GM21825 (cell line): ENCODE measurements around the gene INPP5A.
"Not testable (repeated sequence)": the region's sequence is repeated elsewhere in the genome, so short reads cannot be mapped to it uniquely, and the experiment has no call there.

Experiments
- ATAC-seq: cut with Tn5 transposase; IDR thresholded peaks from one replicate; pipeline ENCODE4 v1.9.1; 2021; ENCODE audit warnings: mild to moderate bottlenecking, moderate library complexity; ENCODE audit not compliant: unreplicated experiment

INPP5A gene, protein sequence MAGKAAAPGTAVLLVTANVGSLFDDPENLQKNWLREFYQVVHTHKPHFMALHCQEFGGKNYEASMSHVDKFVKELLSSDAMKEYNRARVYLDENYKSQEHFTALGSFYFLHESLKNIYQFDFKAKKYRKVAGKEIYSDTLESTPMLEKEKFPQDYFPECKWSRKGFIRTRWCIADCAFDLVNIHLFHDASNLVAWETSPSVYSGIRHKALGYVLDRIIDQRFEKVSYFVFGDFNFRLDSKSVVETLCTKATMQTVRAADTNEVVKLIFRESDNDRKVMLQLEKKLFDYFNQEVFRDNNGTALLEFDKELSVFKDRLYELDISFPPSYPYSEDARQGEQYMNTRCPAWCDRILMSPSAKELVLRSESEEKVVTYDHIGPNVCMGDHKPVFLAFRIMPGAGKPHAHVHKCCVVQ

DNA sequence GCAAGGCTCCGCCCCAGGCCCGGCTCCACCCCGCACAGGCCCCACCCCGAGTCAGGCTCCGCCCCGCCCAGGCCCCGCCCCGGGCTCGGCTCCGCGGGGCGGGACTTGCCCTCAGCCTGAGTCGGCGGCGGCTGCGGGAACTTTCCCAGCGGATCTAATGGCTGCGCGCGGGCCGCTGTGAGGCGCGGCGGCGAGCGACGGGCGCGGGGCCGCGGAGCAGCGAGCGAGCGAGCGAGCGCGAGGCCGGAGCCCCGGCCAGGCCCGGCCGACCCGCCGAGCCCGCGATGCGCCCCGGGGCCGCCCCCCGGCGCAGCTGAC lies at the start of gene INPP5A:
Gene INPP5A (plus strand): TSS at position 104 of the 318 bp plus-strand sequence. CDS start 310 bp downstream, outside the sequence.
- peak; percentile 71 for ATAC-seq

DNA sequence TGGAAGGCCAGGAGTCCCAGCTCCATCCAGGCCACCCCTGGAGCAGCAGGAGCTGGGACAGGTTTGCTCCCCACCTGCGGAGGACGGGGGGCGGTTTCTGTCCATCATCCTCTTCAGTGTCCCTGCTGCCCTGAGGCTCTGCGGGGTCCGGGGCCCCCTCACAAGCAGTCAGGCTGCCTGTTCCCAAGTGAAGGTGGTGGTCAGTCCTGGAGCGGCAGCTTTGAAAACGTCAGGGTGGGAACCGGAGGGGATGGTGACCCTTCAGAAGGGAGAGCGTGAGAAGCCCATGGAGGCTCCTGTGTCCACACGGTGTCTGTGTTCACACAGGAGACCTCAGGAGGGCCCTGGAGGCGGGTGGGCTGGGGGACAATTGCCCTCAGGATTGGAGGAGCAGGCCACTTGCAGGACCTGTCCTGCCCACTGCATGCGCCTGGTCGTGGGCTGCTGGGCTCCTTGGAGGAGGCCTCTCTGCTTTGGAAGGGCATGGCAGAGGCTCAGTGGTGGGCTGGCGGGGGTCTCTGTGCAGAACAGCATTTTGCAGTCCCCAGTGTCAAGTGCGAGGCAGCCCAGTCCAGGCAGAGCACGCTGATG lies 49.3 kb upstream of the INPP5A start:
- no peak for ATAC-seq

DNA sequence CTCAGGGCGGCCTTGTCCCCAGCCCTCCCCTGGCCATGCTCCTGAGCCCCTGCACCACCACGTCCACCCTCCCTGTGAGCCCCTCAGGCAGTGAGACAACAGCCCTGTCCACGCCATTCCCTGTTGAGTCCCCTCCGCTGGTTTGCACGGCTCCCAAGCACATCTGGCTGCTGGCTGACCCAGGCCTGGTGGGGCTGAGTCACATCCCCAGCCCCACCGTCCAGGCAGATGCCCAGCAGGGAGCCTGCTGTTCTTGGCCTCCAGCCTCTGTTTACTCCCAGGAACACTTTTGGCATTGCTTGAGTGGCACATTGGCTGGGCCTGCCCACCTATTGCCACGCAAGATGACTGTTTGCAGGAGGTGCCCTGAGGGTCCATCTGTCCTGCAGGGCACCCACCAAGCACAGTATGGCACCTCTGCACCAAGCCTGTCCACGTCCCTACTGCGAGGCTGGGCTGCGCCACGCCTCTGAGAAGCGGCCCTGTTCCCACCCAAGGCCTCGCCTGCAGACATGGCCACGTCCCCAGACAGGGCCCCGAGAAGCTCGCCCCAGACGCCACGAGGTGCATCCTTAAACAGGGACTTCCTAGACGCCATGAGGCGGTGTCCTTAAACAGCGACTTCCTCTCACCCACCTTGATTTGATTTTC lies 48.4 kb upstream of the INPP5A start:
- ATAC-seq: no peak

DNA sequence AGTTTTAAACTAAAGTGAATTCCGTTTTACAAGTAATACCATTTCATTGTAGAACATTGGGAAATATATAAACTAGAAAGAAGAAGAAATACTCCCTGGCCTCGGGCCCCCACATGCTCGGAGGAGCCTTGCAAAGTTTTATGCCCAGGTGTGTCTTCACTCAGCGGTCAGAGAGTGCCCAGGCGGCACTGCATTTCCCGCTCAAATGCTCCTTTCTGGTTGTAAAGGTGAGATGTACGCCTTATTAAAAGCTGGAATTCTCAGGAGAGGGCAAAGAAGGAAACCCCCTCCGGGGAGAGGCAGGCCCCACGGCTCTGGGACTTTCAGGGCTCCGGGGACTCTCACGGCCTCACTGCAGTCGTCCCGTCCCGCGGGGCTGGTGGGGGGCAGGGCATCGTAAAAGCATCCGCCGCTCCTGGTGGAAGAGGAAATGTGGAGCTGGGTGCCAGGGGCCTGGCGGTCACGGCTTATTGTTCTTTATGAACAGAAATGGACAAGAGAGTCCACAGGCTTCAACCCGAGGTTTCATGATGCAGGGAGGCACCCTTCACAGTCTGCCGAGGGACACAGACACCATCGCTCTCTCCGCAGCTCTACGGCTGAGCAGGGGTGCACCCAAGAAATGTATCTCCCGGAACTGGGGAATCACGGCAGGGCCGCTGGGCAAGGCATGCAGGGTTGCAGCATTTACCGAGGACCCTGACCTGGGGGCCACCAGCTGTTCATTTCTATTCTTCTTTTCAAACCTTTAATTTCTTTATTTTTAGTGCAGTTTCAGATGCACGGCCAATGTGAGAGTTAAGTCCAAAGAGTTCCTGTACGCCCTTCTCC lies 47.7 kb upstream of the INPP5A start:
- no peak for ATAC-seq

DNA sequence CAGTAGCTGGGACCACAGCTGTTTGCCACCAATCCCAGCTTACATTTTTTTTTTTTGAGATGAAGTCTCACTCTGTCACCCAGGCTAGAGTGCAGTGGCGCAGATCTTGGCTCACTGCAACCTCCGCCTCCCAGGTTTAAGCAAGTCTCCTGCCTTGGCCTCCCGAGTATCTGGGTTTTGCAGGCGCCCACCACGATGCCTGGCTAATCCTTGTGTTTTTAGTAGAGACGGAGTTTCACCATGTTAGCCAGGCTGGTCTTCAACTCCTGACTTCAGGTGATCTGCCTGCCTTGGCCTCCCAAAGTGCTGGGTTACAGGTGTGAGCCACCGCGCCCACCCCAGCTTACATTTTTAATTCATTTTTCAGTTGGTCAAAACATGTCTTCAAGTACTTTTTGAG lies 46.1 kb upstream of the INPP5A start:
- ATAC-seq: not testable (repeated sequence)

DNA sequence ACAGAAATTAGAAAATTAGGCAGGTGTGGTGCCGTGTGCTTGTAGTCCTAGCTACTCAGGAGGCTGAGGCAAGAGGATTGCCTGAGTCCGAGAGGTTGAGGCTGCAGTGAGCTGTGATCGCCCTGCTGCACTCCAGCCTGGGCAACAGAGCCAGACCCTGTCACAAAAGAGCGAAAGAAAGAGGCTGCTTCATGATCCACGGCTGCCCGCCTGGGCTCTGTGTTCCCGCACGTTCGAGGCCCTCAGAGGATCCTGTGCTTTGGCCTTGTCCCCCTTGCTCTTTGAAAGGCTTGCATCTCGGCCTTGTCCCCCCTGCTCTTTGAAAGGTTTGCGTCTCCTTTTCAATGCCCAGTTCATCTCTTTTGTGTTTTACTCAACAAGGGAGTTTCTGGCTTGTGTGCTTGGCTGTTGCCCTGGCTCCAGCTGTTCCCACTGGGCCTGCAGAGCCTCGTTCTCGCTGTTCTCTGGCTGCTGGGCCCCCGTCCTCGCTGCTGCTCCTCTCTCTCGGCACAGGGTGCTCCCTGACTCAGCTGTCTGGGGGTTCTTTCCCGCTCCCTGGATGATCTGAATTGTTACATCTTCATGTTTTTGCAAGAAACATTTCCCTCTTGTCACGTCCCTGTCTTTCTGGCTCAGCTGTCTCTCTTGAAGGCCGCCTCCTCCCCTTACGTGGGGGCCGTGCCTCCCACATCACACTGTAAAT lies 45.1 kb upstream of the INPP5A start:
- no peak for ATAC-seq

DNA sequence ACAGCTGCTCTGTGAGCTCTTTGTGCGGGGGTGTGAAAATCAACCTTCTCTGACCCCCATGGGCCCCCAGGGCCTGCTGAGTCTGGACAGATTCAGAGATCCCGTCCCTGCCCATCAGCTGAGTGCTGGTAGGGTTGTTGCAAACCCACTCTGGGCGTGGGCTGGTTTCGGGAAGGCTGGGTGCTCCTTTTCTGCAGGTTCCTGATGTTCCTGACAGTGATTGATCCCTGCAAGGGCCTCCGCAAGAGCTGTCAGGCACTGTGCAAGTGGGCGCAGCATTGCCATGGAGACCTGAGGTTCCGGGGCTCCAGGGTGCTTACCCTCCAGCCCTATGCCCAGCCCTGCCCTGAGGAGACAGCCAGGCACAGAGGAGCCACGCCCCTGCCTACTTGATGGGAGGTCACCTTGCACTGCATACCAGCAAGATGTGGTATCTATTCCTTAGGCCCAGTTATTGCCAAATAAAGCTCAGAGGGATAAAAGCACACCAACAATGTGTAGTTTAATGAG lies 44.3 kb upstream of the INPP5A start:
- no peak for ATAC-seq

DNA sequence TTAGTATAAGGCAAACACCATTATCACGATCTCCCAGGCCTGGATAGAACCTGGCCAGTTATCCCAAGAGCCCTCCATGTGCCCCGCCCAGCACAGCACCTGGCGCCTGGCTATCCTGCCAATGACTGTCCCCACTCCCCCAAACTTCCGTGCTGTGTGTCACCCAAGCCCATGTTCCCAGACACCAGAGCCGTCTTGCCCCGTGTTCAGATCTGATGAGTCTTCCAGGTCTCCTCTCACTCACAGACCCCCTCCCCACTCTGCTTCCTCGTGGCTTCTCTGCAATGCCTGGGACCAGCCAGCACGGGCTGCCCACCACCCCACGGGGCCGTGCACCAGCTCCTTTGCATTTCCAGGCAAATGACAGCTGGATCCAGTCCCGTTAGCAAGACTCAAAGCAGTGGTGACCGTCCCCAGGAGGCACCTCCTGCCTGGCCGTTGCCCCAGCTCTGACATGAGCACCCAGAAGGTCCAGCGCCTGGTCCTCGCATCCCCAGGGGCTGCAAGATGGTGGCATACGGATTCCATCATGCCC lies 43.8 kb upstream of the INPP5A start:
- ATAC-seq: no peak

DNA sequence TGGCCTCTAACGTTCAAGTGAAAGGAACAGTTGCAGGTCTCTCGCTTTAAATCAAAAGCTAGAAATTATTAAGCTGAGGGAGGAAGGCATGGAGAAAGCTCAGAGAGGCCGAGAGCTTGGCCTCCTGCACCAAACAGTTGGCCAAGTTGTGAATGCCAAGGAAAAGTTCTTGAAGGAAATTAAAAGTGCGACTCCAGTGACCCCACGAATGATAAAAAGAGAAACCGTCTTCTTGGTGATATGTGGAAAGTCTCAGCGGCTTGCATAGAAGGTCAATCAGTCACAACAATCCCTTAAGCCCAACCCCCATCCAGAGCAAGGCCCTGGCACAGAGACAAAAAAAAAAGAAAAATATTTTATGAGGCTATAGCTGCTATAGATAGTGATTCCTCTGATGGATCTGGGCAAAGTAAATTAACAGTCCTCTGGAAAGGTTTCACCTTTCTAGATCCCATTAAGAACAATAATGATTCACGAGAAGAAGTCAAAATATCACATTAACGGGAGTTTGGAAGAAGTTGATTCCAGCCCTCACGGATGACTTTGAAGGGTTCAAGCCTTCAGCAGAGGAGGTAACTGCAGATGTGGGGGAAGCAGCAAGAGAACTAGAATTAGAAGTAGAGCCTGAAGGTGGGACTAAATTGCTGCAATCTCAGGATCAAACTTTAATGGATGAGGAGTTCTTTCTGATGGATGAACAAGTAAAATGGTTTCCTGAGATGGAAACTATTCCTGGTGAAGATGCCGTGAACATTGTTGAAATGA lies 42.5 kb upstream of the INPP5A start:
- ATAC-seq: no peak

DNA sequence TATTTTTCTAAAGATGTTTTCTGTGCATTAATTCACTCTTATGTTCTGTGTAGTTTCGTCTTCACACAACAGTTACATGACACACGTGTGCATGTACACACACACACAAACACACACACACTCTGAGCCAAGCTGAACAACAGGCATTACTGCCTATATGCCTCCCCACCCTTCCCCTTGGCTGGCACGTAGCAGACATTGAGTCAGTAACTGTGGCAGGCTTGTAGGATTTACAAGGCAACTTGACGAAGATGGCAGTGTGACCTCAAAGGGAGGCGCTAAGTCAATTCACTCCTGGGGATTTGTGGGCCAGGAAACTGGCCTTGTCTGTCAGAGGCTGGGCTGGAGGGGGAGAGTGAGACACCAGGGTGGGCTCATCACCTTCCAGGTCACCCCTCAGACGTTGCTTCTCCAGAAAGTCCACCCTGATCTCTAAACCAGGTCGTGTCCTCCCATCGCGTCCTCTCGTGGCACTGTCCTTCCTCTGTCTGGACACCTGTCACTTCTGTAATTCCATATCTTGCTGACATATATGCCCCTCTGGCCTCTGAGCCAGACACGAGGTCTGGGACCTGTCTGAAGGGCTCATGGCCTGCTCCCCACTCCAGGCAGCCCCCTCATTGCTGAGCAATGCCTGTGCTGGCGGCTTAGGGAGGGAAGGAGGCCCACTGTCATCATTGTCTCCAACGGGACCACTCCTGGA lies 41.1 kb upstream of the INPP5A start:
- ATAC-seq: no peak

DNA sequence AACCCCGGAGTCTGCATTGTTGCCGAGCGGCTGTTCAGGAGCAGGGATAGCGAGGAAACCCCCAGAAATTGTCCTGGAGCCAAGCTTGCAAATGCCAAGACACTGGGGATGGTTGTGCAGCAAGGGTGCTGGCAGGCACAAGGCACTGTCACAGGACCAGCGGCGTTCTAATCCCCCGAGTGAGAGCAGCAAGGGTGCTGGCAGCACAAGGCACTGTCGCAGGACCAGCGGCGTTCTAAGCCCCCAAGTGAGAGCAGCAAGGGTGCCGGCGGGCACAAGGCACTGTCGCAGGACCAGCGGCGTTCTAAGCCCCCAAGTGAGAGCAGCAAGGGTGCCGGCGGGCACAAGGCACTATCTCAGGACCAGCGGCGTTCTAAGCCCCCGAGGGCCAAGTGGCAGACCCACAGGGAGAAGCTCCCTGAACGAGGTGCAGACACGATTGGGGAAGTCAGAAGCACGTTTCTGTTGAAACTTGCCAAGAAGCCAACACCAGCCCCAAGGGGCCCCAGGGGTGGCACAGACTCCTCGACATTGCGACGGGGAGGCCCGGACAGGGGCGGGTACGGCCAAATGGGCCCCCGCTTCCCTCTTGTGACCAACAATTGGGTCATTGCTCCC lies 40.4 kb upstream of the INPP5A start:
- ATAC-seq: no peak

DNA sequence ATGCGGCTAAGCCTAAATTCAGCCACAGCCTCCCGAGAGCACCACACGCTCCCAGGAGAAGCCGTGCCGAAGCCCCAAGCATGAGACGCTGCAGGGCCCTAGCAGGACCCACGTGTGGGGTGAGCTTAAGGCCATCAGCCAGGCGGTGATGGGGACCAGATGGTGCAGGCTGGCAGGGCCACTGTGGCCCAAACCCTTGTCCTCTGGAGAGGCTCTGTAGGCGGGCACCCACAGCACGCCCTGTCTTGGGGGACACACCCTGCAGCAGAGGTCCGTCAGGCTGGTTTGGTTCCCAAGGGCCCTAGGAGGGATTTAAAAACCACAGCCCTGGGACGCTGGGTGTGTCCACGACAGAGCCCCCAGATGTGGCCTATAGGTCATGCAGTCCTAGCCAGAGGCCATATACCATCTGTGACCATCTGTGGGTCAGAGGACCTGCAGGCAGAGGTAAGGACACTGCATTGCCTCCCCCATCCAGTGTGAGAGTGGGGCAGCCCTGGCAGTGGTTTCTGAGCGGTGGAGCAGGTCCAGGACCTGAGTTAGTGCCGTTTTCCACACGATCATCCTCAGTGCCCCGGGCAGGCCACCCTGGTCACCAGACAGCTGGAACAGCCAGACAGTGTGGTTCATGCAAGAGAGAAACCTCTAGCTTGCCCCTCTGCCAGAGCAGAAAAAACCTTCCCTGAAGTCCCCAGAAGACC lies 39.6 kb upstream of the INPP5A start:
- ATAC-seq: no peak

DNA sequence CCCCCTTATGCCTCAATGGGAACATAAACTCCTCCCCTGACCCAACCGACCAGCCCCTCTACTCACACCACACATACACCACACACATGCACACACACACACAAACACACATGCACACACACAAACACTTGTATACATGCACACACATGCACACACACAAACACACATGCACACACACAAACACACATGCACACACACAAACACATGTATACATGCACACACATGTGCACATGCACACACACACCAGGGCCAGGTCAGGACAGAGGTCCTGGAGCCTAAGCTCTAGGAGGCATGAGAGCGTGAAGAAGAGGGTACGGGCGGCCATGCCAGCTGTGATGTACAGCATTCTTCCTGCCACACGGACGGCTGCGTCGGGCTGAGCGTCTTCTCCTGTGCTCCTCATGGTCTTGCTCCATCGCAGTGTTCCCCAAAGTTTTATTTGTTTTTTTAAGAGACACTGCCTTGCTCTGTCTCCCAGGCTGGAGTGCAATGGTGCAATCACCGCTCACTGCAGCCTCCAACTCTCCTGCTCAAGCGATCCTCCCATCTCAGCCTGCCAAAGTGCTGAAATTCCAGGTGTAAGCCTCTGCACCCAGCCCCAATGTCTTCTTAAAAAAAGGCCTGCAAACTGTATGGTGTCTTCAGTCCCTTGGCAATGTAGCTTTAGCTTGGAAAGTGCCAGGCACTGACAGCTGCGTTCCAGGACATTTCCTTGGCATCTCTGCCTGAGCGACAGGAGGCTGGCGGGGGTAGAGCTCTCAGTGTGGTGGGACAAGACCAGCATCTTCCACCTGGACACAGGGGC lies 38.8 kb upstream of the INPP5A start:
- ATAC-seq: no peak

DNA sequence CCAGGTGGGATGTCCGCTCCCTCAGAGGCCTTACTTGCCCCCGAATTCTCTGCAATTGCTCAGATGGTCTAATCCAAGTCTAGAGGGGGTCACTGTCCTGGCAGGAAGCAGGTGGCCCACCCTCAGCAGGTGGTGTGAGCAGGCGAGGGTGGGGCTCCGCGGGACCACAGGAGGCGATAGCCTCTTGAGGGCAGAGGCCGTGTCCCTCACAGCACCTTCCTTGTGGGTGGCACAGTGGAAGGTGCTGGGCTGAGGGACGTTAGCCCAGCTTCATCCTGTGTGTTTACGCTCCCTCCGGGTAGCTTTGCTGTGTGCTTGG lies 38.3 kb upstream of the INPP5A start:
- ATAC-seq: no peak

DNA sequence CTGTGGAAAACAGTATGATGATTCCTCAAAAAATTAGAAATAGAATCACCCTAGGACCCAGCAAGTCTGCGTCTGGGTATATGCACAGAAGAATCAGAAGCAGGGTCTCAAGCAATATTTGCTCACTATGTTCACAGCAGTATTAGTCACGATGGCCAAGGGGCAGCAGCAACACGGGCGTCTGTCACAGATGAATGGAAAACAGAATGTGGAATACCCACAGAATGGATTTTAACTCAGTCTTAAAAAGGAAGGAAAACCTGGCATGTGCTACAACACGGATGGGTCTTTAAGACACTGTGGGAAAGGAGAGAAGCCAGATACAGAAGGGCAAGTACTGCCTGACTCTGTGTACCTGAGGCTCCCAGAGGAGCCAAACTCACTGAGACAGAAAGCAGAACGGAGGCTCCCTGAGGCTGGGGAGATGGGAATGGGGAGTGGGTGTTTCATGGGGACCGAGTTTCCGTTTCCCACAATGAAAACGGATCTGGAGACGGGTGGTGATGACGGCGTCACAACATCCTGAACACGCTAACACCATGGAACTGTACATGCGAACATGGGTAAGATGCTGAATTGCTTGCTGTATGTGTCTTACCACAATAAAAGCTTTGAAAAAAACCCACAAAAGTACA lies 36.7 kb upstream of the INPP5A start:
- no peak for ATAC-seq

DNA sequence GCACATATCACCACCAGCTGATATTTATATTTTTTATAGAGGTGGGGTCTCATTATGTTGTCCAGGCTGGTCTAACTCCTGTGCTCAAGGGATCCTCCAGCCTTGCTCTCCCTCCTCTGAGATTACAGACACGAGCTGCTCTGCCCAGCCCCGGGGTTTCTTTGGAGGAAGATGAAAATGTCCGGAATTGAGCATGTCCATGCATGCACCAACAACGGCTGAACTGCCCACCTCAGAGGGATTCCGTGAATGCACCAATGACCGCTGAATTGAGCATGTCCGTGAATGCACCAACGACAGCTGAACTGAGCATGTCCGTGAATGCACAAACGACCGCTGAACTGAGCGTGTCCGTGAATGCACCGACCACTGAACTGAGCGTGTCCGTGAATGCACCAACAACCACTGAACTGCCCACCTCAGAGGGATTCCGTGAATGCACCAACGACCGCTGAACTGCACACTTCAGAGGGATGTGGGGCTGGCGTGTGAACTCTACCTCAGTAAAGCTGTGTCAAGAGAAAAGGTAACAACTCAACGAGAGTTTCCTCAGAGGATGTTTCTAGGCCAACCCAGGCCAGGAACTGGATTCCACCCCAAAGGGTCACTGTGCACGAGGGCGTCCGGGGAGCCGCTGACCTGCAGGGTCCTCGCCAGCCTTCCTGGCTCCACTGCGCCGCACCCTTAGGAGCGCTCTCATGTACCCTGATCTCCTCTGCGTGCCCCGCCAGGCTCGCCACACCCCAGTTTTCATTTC lies 34.9 kb upstream of the INPP5A start:
- no peak for ATAC-seq
